HCT116 (cell line): ENCODE results near the gene GNG7. TPM values are rescaled to one million over a fixed set of nuclear protein-coding genes. Genes with fewer than 3 reads are reported as not detected.

Source experiments
- ATAC-seq: fragments of 200-7000 bp; cut with Tn5 transposase; 2 replicates; pipeline ENCODE4 v1.9.1; 2020; ENCODE audit warnings: mild to moderate bottlenecking, moderate library complexity
- BruUV-seq: library from RNA; stranded (reverse); fragments of 400-500 nt; replicated peaks from 2 replicates; lab custom pipeline; 2021; lab: Mats Ljungman, UMichigan
- CTCF ChIA-PET: fragments of 300-600 bp; sonication (Branson Sonifier 250); formaldehyde crosslinking; loops from one replicate; lab custom pipeline; 2021; ENCODE audit warnings: antibody characterized with exemption; lab: Charles Lee
- POLR2A ChIA-PET: fragments of 300-600, 350-600 bp; sonication (Branson Sonifier 250); formaldehyde crosslinking; loops from one replicate; lab custom pipeline; 2021; ENCODE audit warnings: antibody characterized with exemption; lab: Charles Lee
- RAD21 ChIA-PET, 2 experiments: fragments of 300-600 bp; sonication (Branson Sonifier 250); formaldehyde crosslinking; loops; one replicate each; lab custom pipeline; 2023; ENCODE audit warnings: low total read pairs in 2 of 2; ENCODE audit not compliant: uncharacterized antibody in 2 of 2, unreplicated experiment in 2 of 2, low non-redundant PET in 1 of 2; lab: Charles Lee
- DNase-seq: peaks from one replicate; pipeline ENCODE4 v3.0.0-alpha.2; 2010; ENCODE audit warnings: low read depth, low spot score
- H2AFZ ChIP-seq: fragments of 200-600 bp; shearing (Covaris generic), sonication (generic); 2 replicates; pipeline ENCODE4 v1.6.1; 2017; ENCODE audit warnings: low read depth, mixed run types, mixed read lengths, antibody characterized with exemption, low read length; ENCODE audit not compliant: poor library complexity, severe bottlenecking
- H3K27ac ChIP-seq: 2 replicates; pipeline ENCODE4 v1.5.1; 2012; ENCODE audit warnings: low read depth, low read length
- H3K27me3 ChIP-seq: fragments of 200-600 bp; sonication (generic); 2 replicates; pipeline ENCODE4 v1.6.1; 2016; ENCODE audit warnings: mixed run types, low read length, mixed read lengths; ENCODE audit not compliant: insufficient read depth
- H3K36me3 ChIP-seq, 2 experiments: fragments of 200-500 bp in 1 of 2; fragments of 200-600 bp in 1 of 2; sonication (Bioruptor generic) in 1 of 2; sonication (generic) in 1 of 2; 2 replicates each; pipeline versions ENCODE4 v1.5.1 to v1.6.1; 2014 to 2016; ENCODE audit warnings: low read length in 2 of 2, inconsistent platforms in 1 of 2, mixed read lengths in 1 of 2, mixed run types in 1 of 2; ENCODE audit not compliant: insufficient read depth in 2 of 2, control insufficient read depth in 1 of 2
- H3K4me1 ChIP-seq, 2 experiments: fragments of 200-600 bp in 1 of 2; sonication (generic) in 1 of 2; 2 replicates each; pipeline versions ENCODE4 v1.5.1 to v1.6.1; 2012 to 2017; ENCODE audit warnings: low read length in 2 of 2, inconsistent platforms in 1 of 2, mild to moderate bottlenecking in 1 of 2, mixed read lengths in 1 of 2, mixed run types in 1 of 2, moderate library complexity in 1 of 2; ENCODE audit not compliant: insufficient read depth in 2 of 2, control insufficient read depth in 1 of 2
- H3K4me2 ChIP-seq: fragments of 200-600 bp; sonication (generic); 2 replicates; pipeline ENCODE4 v1.6.1; 2017; ENCODE audit warnings: mixed run types, low read length, mixed read lengths
- H3K4me3 ChIP-seq, 2 experiments: fragments of 200-600 bp in 1 of 2; sonication (generic) in 1 of 2; replicated peaks in 1 of 2; 2 replicates each; pipeline ENCODE4 v1.5.1; 2011 to 2016; ENCODE audit warnings: low read length in 2 of 2, control low read depth in 1 of 2, low read depth in 1 of 2, mild to moderate bottlenecking in 1 of 2, mixed read lengths in 1 of 2, mixed run types in 1 of 2
- H3K79me2 ChIP-seq: fragments of 200-600 bp; sonication (generic); 2 replicates; pipeline ENCODE4 v1.6.1; 2017; ENCODE audit warnings: mild to moderate bottlenecking, mixed run types, low read length, moderate library complexity, mixed read lengths; ENCODE audit not compliant: insufficient read depth
- H3K9ac ChIP-seq: fragments of 200-600 bp; sonication (generic); 2 replicates; pipeline ENCODE4 v1.6.1; 2016; ENCODE audit warnings: low read length, mixed read lengths
- H3K9me2 ChIP-seq: fragments of 200-600 bp; sonication (generic), shearing (Covaris generic); 2 replicates; pipeline ENCODE4 v1.6.1; 2017; ENCODE audit warnings: mixed run types, mild to moderate bottlenecking, moderate library complexity; ENCODE audit not compliant: insufficient read depth
- H3K9me3 ChIP-seq, 2 experiments: fragments of 200-500 bp in 1 of 2; fragments of 200-600 bp in 1 of 2; sonication (Bioruptor generic) in 1 of 2; sonication (generic) in 1 of 2; 2 replicates each; pipeline ENCODE4 v1.6.1; 2014 to 2017; ENCODE audit warnings: low read length in 2 of 2, mixed read lengths in 2 of 2, inconsistent platforms in 1 of 2, low read depth in 1 of 2, mild to moderate bottlenecking in 1 of 2, mixed run types in 1 of 2, moderate library complexity in 1 of 2; ENCODE audit not compliant: control insufficient read depth in 1 of 2, insufficient read depth in 1 of 2
- H4K20me1 ChIP-seq: fragments of 200-600 bp; sonication (generic), shearing (Covaris generic); 2 replicates; pipeline ENCODE4 v1.6.1; 2017; ENCODE audit warnings: mixed run types, mild to moderate bottlenecking, moderate library complexity; ENCODE audit not compliant: insufficient read depth
- CTCF ChIP-seq, 3 experiments: fragments of 200-600 bp in 1 of 3; sonication (generic) in 1 of 3; IDR thresholded peaks in 2 of 3; conservative IDR thresholded peaks in 1 of 3; 2 replicates each; pipeline ENCODE4 v1.5.1; 2012 to 2017; ENCODE audit warnings: low read depth in 2 of 3, low read length in 2 of 3, antibody characterized with exemption in 1 of 3, borderline replicate concordance in 1 of 3, control low read depth in 1 of 3, mild to moderate bottlenecking in 1 of 3, mixed read lengths in 1 of 3, mixed run types in 1 of 3, moderate library complexity in 1 of 3; ENCODE audit not compliant: insufficient read depth in 1 of 3
- ELF1 ChIP-seq: IDR thresholded peaks from 2 replicates; pipeline ENCODE4 v1.6.1; 2012; ENCODE audit warnings: low read depth, borderline replicate concordance
- EZH2 ChIP-seq: fragments of 200-600 bp; sonication (generic); IDR thresholded peaks from 2 replicates; pipeline ENCODE4 v1.6.1; 2017; ENCODE audit warnings: antibody characterized with exemption, mixed run types
- FOSL1 ChIP-seq: IDR thresholded peaks from 2 replicates; pipeline ENCODE4 v1.6.1; 2012; ENCODE audit warnings: low read depth
- RAD21 ChIP-seq: IDR thresholded peaks from 2 replicates; pipeline ENCODE4 v1.6.1; 2012; ENCODE audit warnings: low read depth, mild to moderate bottlenecking
- REST ChIP-seq: IDR thresholded peaks from 2 replicates; pipeline ENCODE4 v1.6.1; 2012; ENCODE audit warnings: low read depth
- ZFX ChIP-seq: fragments of 450-650 bp; IDR thresholded peaks from 2 replicates; pipeline ENCODE4 v1.6.1; 2017
- intact Hi-C: fragments of 100-400 bp; cut with micrococcal nuclease; formaldehyde crosslinking; loops from 2 replicates; pipeline ENCODE4 v1.10.0; 2022
- total RNA-seq: library from RNA; stranded (reverse); gene quantifications from one replicate; pipeline ENCODE4 v1.2.1, GENCODE V29; 2021; ENCODE audit not compliant: unreplicated experiment

The GNG7 gene
- total RNA-seq, 1 experiment from 2014 or later: 11.3 TPM

- H3K36me3 ChIP-seq: peaks cover 3 to 17% of the 10 kb centered on the region in 2 experiments
- H3K9me3 ChIP-seq: peaks cover 0 to 6% of the 10 kb centered on the region in 2 experiments; a peak in 1 of 4 replicates
- BruUV-seq: no TSS peak
- intact Hi-C loops: no loop called here
- RAD21 ChIA-PET: no interaction called here
- no peak overlapping the region for H3K4me2 ChIP-seq
- ATAC-seq: no peak
- H3K4me1 ChIP-seq: peaks cover 0 to 3% of the 10 kb centered on the region in 2 experiments; a peak in 1 of 4 replicates
- POLR2A ChIA-PET: no interaction called here
- CTCF ChIA-PET: no interaction called here
- H3K4me3 ChIP-seq: no peak overlapping the region
- no peaks in the 10 kb centered on the region for H4K20me1 ChIP-seq
- DNase-seq: no peak
- H3K27ac ChIP-seq: no peak overlapping the region; the same call in 1 of the 2 replicates
- H3K9ac ChIP-seq: no peak overlapping the region
- no peaks in the 10 kb centered on the region for H3K9me2 ChIP-seq
- H3K27me3 ChIP-seq: no peaks in the 10 kb centered on the region
- H2AFZ ChIP-seq: no peak overlapping the region
- H3K79me2 ChIP-seq: peaks cover 21% of the 10 kb centered on the region
- TF ChIP-seq CTCF (IDR thresholded peaks at IDR 0.05 in 2 of 3, conservative IDR thresholded peaks at IDR 0.05 in 1 of 3; ENCODE audit: borderline replicate concordance in 1 of 3, insufficient read depth in 1 of 3, low read depth in 2 of 3, low read length in 2 of 3) (no peak), FOSL1 (no peak), EZH2 (no peak), ZFX (no peak), ELF1 (no peak), REST (no peak), RAD21 (no peak)
These were observed 32.2 kb upstream of the GNG7 start for GRCh38 chr19:2734589-2735288.
